Stomach smooth muscle (tissue), 2 donors: ENCODE results near the gene EGFR.
"Not testable (repeated sequence)": the region's sequence is repeated elsewhere in the genome, so short reads cannot be mapped to it uniquely, and the experiment has no call there.

Source experiments
- H3K27ac ChIP-seq: one replicate; pipeline ENCODE4 v1.7.0; 2013; ENCODE audit warnings: mild to moderate bottlenecking, low read length, inconsistent platforms
- H3K27me3 ChIP-seq, 2 donors: one replicate each; pipeline ENCODE4 v1.7.0; 2013; ENCODE audit warnings: low read length in 2 of 2; ENCODE audit not compliant: insufficient read depth in 2 of 2, control insufficient read depth in 1 of 2
- H3K36me3 ChIP-seq, 2 donors: one replicate each; pipeline ENCODE4 v1.7.0; 2013; ENCODE audit warnings: low read length in 2 of 2; ENCODE audit not compliant: control insufficient read depth in 2 of 2, insufficient read depth in 2 of 2
- H3K4me1 ChIP-seq: one replicate; pipeline ENCODE4 v1.7.0; 2013; ENCODE audit warnings: low read length; ENCODE audit not compliant: control insufficient read depth, insufficient read depth
- H3K4me3 ChIP-seq, 2 donors: one replicate each; pipeline ENCODE4 v1.7.0; 2013; ENCODE audit warnings: low read length in 2 of 2
- H3K9ac ChIP-seq, 2 donors: one replicate each; pipeline ENCODE4 v1.7.0; 2013; ENCODE audit warnings: low read length in 2 of 2, mild to moderate bottlenecking in 1 of 2
- H3K9me3 ChIP-seq, 2 donors: one replicate each; pipeline ENCODE4 v1.7.0; 2013; ENCODE audit warnings: low read length in 2 of 2; ENCODE audit not compliant: control insufficient read depth in 2 of 2
- donor health status: healthy.
- donor health status: Pancreatic carcinoma.

The EGFR gene

DNA sequence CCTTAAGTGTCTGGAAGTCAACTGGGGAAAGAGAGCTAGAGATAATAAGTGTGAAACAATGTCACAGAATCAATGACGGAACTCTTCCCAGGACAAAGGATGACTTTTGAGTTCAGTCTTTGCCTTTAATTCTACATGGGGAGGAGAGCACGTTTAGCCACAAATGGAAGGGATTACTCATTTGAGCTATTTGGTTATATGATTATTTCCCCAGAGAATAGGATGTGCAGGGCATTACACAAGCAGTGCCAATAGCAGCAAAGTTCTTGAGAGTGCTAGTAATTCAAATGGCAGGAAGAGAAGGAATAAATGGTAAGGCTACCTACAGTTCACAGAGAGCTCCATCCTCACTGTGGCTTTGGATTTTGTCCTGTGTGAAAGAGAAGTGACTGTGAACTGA is 6.0 kb downstream of the EGFR start:
- Histone ChIP-seq H3K9ac (no peak overlapping the region), H3K4me1 (peaks cover 34% of the 10 kb centered on the region), H3K36me3 (peaks cover 0 to 2% of the 10 kb centered on the region in 2 donors), H3K27ac (peak overlapping the region; percentile 53), H3K4me3 (no peak overlapping the region), H3K9me3 (no peaks in the 10 kb centered on the region), H3K27me3 (no peaks in the 10 kb centered on the region)

GRCh38 chr7:55026086-55026790 is 7.4 kb downstream of the EGFR start:
- H3K36me3 ChIP-seq: peaks cover 0 to 2% of the 10 kb centered on the region in 2 donors
- no peaks in the 10 kb centered on the region for H3K9me3 ChIP-seq
- H3K27ac ChIP-seq: peak overlapping the region; percentile 38
- no peak overlapping the region for H3K9ac ChIP-seq
- peaks cover 31% of the 10 kb centered on the region for H3K4me1 ChIP-seq
- no peaks in the 10 kb centered on the region for H3K27me3 ChIP-seq
- H3K4me3 ChIP-seq: no peak overlapping the region

DNA sequence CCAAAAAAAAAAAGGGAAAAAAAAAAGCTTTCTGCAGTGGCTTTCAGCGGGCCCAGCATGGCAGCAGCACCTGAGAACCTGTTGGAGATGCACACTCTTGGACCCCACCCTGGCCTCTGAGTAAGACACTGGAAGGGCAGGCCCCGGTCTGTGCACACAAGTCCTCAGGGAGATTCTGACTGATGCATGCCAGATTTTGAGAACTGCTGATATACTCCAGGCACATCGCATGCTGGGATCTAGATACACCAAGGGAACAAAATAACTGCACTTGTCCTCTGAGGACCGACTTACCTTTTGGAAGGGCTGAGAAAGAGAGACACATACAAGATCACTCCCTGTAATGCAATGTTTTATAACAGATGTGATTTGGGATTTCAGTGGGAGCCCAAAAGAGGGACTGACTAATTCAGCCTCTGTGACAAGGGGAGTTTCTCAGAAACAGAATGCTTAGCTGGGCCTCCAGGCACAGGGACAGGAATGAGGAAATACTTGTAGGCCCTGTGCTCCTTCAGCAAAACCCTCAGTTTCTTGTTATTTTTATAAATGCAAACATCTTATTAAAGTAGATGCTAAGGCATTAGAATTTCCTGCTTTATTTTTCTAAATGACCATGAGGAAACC is 8.2 kb downstream of the EGFR start:
- Histone ChIP-seq H3K4me1 (peaks cover 27% of the 10 kb centered on the region), H3K27me3 (no peaks in the 10 kb centered on the region), H3K4me3 (no peak overlapping the region), H3K9me3 (no peaks in the 10 kb centered on the region), H3K9ac (peak overlapping the region in 1 of 2 donors; percentile 14), H3K36me3 (peaks cover 0 to 2% of the 10 kb centered on the region in 2 donors), H3K27ac (peak overlapping the region; percentile 38)

GRCh38 chr7:55028011-55028410 is 9.2 kb downstream of the EGFR start:
- H3K27ac ChIP-seq: no peak overlapping the region
- H3K36me3 ChIP-seq: peaks cover 0 to 2% of the 10 kb centered on the region in 2 donors
- H3K27me3 ChIP-seq: no peaks in the 10 kb centered on the region
- no peak overlapping the region for H3K4me3 ChIP-seq
- peaks cover 25% of the 10 kb centered on the region for H3K4me1 ChIP-seq
- H3K9me3 ChIP-seq: no peaks in the 10 kb centered on the region
- H3K9ac ChIP-seq: no peak overlapping the region

DNA sequence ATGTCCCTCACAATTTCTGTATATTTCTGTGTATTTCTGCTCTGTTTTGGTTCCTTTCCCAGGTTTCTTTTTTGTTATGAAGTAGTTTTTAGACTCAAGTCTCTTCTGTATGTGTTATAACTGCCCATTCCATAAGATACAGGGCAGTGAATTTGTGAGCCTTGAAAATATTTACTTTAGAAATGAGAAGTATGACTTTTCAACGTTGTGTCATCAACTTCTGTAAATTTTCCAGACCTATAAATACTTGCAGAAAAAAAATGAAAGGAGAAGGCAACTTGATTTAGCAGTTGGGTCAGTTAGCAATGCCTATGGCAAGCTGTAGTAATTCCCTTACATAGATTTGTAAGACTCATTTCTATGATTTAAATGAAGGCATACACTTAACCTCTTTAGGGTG is 11.5 kb downstream of the EGFR start:
- Histone ChIP-seq H3K4me3 (peak overlapping the region in 1 of 2 donors; percentile 44), H3K9me3 (no peaks in the 10 kb centered on the region), H3K27ac (peak overlapping the region; percentile 60), H3K27me3 (no peaks in the 10 kb centered on the region), H3K4me1 (peaks cover 38% of the 10 kb centered on the region), H3K9ac (no peak overlapping the region), H3K36me3 (no peaks in the 10 kb centered on the region)

DNA sequence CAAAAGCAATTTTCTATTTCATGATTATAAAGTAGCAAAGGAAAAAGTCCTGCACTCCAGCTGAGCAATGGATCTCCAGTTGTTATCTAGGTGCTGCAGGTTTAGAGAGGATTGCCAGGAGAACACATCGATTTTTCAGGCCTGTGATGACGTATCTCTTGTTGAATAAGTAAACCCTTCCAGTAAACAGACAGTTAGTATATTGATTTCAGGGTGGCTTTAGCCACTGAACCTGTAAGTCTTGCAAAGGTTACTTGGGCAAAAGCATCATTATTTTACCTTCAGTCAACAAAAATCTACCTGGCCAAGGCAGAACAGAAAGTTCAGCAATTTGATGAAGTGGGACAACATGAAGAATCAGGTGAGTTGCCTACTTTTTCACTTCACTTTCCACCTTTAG is 12.3 kb downstream of the EGFR start:
- H3K9me3 ChIP-seq: no peaks in the 10 kb centered on the region
- no peak overlapping the region for H3K9ac ChIP-seq
- H3K36me3 ChIP-seq: no peaks in the 10 kb centered on the region
- H3K4me1 ChIP-seq: peaks cover 36% of the 10 kb centered on the region
- peak overlapping the region; percentile 6 for H3K27ac ChIP-seq
- H3K27me3 ChIP-seq: no peaks in the 10 kb centered on the region
- no peak overlapping the region for H3K4me3 ChIP-seq

- no peak overlapping the region for H3K4me3 ChIP-seq
- H3K9me3 ChIP-seq: no peaks in the 10 kb centered on the region
- H3K27me3 ChIP-seq: no peaks in the 10 kb centered on the region
- peaks cover 35% of the 10 kb centered on the region for H3K4me1 ChIP-seq
- no peaks in the 10 kb centered on the region for H3K36me3 ChIP-seq
- no peak overlapping the region for H3K9ac ChIP-seq
- no peak overlapping the region for H3K27ac ChIP-seq
These were observed 13.4 kb downstream of the EGFR start for GRCh38 chr7:55032069-55032699.

DNA sequence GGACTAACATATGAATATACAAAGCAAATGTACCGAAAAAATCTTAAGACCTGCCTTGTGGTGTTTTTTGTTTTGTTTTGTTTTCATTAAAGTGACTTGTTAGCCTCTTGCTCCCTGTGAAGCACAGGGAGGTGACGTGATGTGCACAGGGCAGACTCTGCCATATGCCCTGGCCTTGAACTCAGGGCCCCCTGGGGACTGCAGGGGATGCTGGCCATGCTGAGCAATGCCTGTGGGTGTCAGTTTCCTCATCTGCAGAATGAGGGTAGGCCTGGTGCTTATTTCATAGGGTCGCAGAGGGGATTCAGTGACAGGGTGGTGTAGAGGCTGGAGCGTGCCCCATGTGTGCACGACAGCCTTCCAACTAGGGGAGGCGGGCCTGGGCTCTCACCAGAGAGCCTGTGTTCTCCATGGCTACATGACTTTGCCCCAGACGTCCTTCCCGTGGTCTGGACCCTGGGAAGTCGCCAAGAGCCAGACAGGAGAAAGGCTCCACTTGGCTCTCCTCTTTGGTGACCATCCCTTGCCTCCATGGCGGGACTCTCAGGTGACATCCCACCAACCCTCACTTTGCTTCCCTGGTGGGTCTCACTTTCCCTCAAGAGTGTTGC is 14.5 kb downstream of the EGFR start:
- H3K27ac ChIP-seq: no peak overlapping the region
- no peak overlapping the region for H3K9ac ChIP-seq
- H3K4me1 ChIP-seq: peaks cover 35% of the 10 kb centered on the region
- no peaks in the 10 kb centered on the region for H3K9me3 ChIP-seq
- H3K36me3 ChIP-seq: no peaks in the 10 kb centered on the region
- H3K27me3 ChIP-seq: no peaks in the 10 kb centered on the region
- no peak overlapping the region for H3K4me3 ChIP-seq

GRCh38 chr7:55034776-55035175 is 16.0 kb downstream of the EGFR start:
- H3K9me3 ChIP-seq: no peaks in the 10 kb centered on the region

DNA sequence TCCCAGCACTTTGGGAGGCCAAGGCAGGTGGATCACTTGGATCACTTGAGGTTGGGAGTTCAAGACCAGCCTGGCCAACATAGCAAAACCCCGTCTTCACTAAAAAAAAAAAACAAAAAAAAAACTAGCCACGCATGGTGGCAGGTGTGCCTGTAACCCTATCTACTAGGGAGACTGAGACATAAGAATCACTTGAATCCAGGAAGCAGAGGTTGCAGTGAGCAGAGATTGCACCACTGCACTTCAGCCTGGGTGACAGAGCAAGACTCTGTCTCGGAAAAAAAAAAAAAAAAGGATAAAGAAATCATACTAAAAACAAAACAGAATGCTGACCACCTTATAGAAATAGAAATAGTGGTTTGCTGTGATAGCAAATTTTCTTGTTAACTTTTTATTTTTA is 16.6 kb downstream of the EGFR start:
- H3K9me3 ChIP-seq, H3K27ac ChIP-seq, H3K4me3 ChIP-seq, H3K27me3 ChIP-seq, H3K36me3 ChIP-seq, H3K9ac ChIP-seq: not testable (repeated sequence)
- H3K4me1 ChIP-seq: peaks cover 40% of the 10 kb centered on the region

More at GRCh38 chr7:55034776-55035175, 16.0 kb downstream of the EGFR start:
- H3K9ac ChIP-seq: no peak overlapping the region
- no peak overlapping the region for H3K27ac ChIP-seq
- H3K4me1 ChIP-seq: peaks cover 38% of the 10 kb centered on the region
- H3K27me3 ChIP-seq: no peaks in the 10 kb centered on the region
- H3K4me3 ChIP-seq: peak overlapping the region in 1 of 2 donors; percentile 3
- peaks cover 0 to 2% of the 10 kb centered on the region in 2 donors for H3K36me3 ChIP-seq
